Measurements from ENCODE around the gene BRD3OS.

BRD3OS gene

GRCh38 chr9:134024214-134024792, 978 bp upstream of the BRD3OS start:
- peaks cover 0 to 15% (median 14%) of the 10 kb centered on the region in 4 experiments for H3K4me1 ChIP-seq (ENCODE audit: control extremely low read depth in 1 of 4, control insufficient read depth in 4 of 4, insufficient read depth in 4 of 4, low read length in 3 of 4)
- CTCF ChIA-PET, result interaction anchor here (2.5 kb wide), 1 partner anchor 31 kb away, joined by 10 read pairs; no protein-coding TSS in a partner anchor
- DNase-seq, result peak in 1 of 3 donors; percentile 13
- H3K4me3 ChIP-seq (ENCODE audit: control insufficient read depth in 1 of 7, extremely low read depth in 1 of 7, insufficient read depth in 4 of 7, low read depth in 2 of 7, low read length in 6 of 7), result peak overlapping the region in 3 of 7 experiments; percentile 43 to 91 (median 59)
- no peak overlapping the region for H3K27ac ChIP-seq (ENCODE audit: insufficient read depth in 1 of 2, low read depth in 1 of 2, low read length in 2 of 2, poor library complexity in 1 of 2, severe bottlenecking in 2 of 2)
- H3K9me3 ChIP-seq (ENCODE audit: control extremely low read depth in 1 of 5, control insufficient read depth in 4 of 5, insufficient read depth in 2 of 5, low read depth in 1 of 5, low read length in 4 of 5), result no peaks in the 10 kb centered on the region
- no peaks in the 10 kb centered on the region for H3K27me3 ChIP-seq (replicated peaks in 2 of 5; ENCODE audit: control insufficient read depth in 4 of 5, insufficient read depth in 5 of 5, low read length in 4 of 5)
- POLR2A ChIA-PET, result interaction anchor here (0.6 to 1.6 kb wide), 3 partner anchors 36 to 73 kb away, joined by 3 to 4 read pairs (median 4); no protein-coding TSS in a partner anchor
- peaks cover 2 to 15% (median 6%) of the 10 kb centered on the region in 4 experiments for H3K36me3 ChIP-seq (ENCODE audit: control insufficient read depth in 4 of 4, insufficient read depth in 4 of 4, low read length in 3 of 4)
- WGBS (ENCODE audit: insufficient coverage), result 100% methylated on average over 1 of the region's 4 CpGs

GRCh38 chr9:134025606-134026541, 593 bp downstream of the BRD3OS start:
- Histone ChIP-seq H3K4me1 (ENCODE audit: control extremely low read depth in 1 of 4, control insufficient read depth in 4 of 4, insufficient read depth in 4 of 4, low read length in 3 of 4) (peaks cover 0 to 15% (median 14%) of the 10 kb centered on the region in 4 experiments), H3K27me3 (replicated peaks in 2 of 5; ENCODE audit: control insufficient read depth in 4 of 5, insufficient read depth in 5 of 5, low read length in 4 of 5) (no peaks in the 10 kb centered on the region), H3K27ac (ENCODE audit: insufficient read depth in 1 of 2, low read depth in 1 of 2, low read length in 2 of 2, poor library complexity in 1 of 2, severe bottlenecking in 2 of 2) (peak overlapping the region in 1 of 2 experiments; percentile 58), H3K36me3 (ENCODE audit: control insufficient read depth in 4 of 4, insufficient read depth in 4 of 4, low read length in 3 of 4) (peaks cover 2 to 26% (median 15%) of the 10 kb centered on the region in 4 experiments), H3K4me3 (ENCODE audit: control insufficient read depth in 1 of 7, extremely low read depth in 1 of 7, insufficient read depth in 4 of 7, low read depth in 2 of 7, low read length in 6 of 7) (peak overlapping the region; percentile 50 to 91 (median 78)), H3K9me3 (ENCODE audit: control extremely low read depth in 1 of 5, control insufficient read depth in 4 of 5, insufficient read depth in 2 of 5, low read depth in 1 of 5, low read length in 4 of 5) (no peaks in the 10 kb centered on the region)
- 20% methylated on average over 50 of the region's 66 CpGs for WGBS (ENCODE audit: insufficient coverage)
- ChIA-PET CTCF (interaction anchor here (0.7 to 2.5 kb wide), 6 partner anchors 13 to 99 kb away, joined by 3 to 10 read pairs (median 3); no protein-coding TSS in a partner anchor), POLR2A (interaction anchor here (0.6 to 1.6 kb wide), 2 partner anchors 32 to 35 kb away, joined by 3 read pairs; no protein-coding TSS in a partner anchor)
- peak; percentile 56 to 70 (median 64) for DNase-seq

GRCh38 chr9:134026581-134026980, 1.3 kb downstream of the BRD3OS start:
- CTCF ChIA-PET, result interaction anchor here (1.0 to 2.5 kb wide), 5 partner anchors 12 to 98 kb away, joined by 3 to 10 read pairs (median 3); no protein-coding TSS in a partner anchor
- DNase-seq, result no peak

GRCh38 chr9:134026981-134027380, 1.7 kb downstream of the BRD3OS start:
- H3K9me3 ChIP-seq (ENCODE audit: control extremely low read depth in 1 of 5, control insufficient read depth in 4 of 5, insufficient read depth in 2 of 5, low read depth in 1 of 5, low read length in 4 of 5), result no peaks in the 10 kb centered on the region
- no peak overlapping the region for H3K27ac ChIP-seq (ENCODE audit: insufficient read depth in 1 of 2, low read depth in 1 of 2, low read length in 2 of 2, poor library complexity in 1 of 2, severe bottlenecking in 2 of 2)
- H3K27me3 ChIP-seq (replicated peaks in 2 of 5; ENCODE audit: control insufficient read depth in 4 of 5, insufficient read depth in 5 of 5, low read length in 4 of 5), result no peaks in the 10 kb centered on the region
- 97% methylated on average over 7 of the region's 8 CpGs for WGBS (ENCODE audit: insufficient coverage)
- peaks cover 2 to 36% (median 23%) of the 10 kb centered on the region in 4 experiments for H3K36me3 ChIP-seq (ENCODE audit: control insufficient read depth in 4 of 4, insufficient read depth in 4 of 4, low read length in 3 of 4)
- H3K4me1 ChIP-seq (ENCODE audit: control extremely low read depth in 1 of 4, control insufficient read depth in 4 of 4, insufficient read depth in 4 of 4, low read length in 3 of 4), result peaks cover 0 to 15% (median 14%) of the 10 kb centered on the region in 4 experiments
- ChIA-PET CTCF (interaction anchor here (1.1 to 1.7 kb wide), 3 partner anchors 12 to 31 kb away, joined by 3 read pairs; no protein-coding TSS in a partner anchor), POLR2A (no interaction called here)
- DNase-seq, result no peak
- H3K4me3 ChIP-seq (ENCODE audit: control insufficient read depth in 1 of 7, extremely low read depth in 1 of 7, insufficient read depth in 4 of 7, low read depth in 2 of 7, low read length in 6 of 7), result no peak overlapping the region

More at GRCh38 chr9:134026581-134026980, 1.3 kb downstream of the BRD3OS start:
- 97% methylated on average over 12 of the region's 18 CpGs for WGBS (ENCODE audit: insufficient coverage)
- POLR2A ChIA-PET, result no interaction called here
- Histone ChIP-seq H3K4me3 (ENCODE audit: control insufficient read depth in 1 of 7, extremely low read depth in 1 of 7, insufficient read depth in 4 of 7, low read depth in 2 of 7, low read length in 6 of 7) (peak overlapping the region in 3 of 7 experiments; percentile 73 to 91 (median 78)), H3K9me3 (ENCODE audit: control extremely low read depth in 1 of 5, control insufficient read depth in 4 of 5, insufficient read depth in 2 of 5, low read depth in 1 of 5, low read length in 4 of 5) (no peaks in the 10 kb centered on the region), H3K27ac (ENCODE audit: insufficient read depth in 1 of 2, low read depth in 1 of 2, low read length in 2 of 2, poor library complexity in 1 of 2, severe bottlenecking in 2 of 2) (no peak overlapping the region), H3K27me3 (replicated peaks in 2 of 5; ENCODE audit: control insufficient read depth in 4 of 5, insufficient read depth in 5 of 5, low read length in 4 of 5) (no peaks in the 10 kb centered on the region), H3K36me3 (ENCODE audit: control insufficient read depth in 4 of 4, insufficient read depth in 4 of 4, low read length in 3 of 4) (peaks cover 2 to 32% (median 20%) of the 10 kb centered on the region in 4 experiments), H3K4me1 (ENCODE audit: control extremely low read depth in 1 of 4, control insufficient read depth in 4 of 4, insufficient read depth in 4 of 4, low read length in 3 of 4) (peaks cover 0 to 15% (median 14%) of the 10 kb centered on the region in 4 experiments)

- ChIA-PET CTCF (interaction anchor here (0.7 to 1.6 kb wide), 3 partner anchors 18 to 260 kb away, joined by 3 read pairs; no protein-coding TSS in a partner anchor), POLR2A (no interaction called here)
- H3K27ac ChIP-seq (ENCODE audit: insufficient read depth in 1 of 2, low read depth in 1 of 2, low read length in 2 of 2, poor library complexity in 1 of 2, severe bottlenecking in 2 of 2), result no peak overlapping the region
- no peaks in the 10 kb centered on the region for H3K9me3 ChIP-seq (ENCODE audit: control extremely low read depth in 1 of 5, control insufficient read depth in 4 of 5, insufficient read depth in 2 of 5, low read depth in 1 of 5, low read length in 4 of 5)
- 93% methylated on average over 7 of the region's 7 CpGs for WGBS (ENCODE audit: insufficient coverage)
- H3K4me1 ChIP-seq (ENCODE audit: control extremely low read depth in 1 of 4, control insufficient read depth in 4 of 4, insufficient read depth in 4 of 4, low read length in 3 of 4), result peaks cover 0 to 15% (median 14%) of the 10 kb centered on the region in 4 experiments
- H3K27me3 ChIP-seq (replicated peaks in 2 of 5; ENCODE audit: control insufficient read depth in 4 of 5, insufficient read depth in 5 of 5, low read length in 4 of 5), result no peaks in the 10 kb centered on the region
- H3K4me3 ChIP-seq (ENCODE audit: control insufficient read depth in 1 of 7, extremely low read depth in 1 of 7, insufficient read depth in 4 of 7, low read depth in 2 of 7, low read length in 6 of 7), result no peak overlapping the region
- DNase-seq, result no peak
- peaks cover 2 to 40% (median 23%) of the 10 kb centered on the region in 4 experiments for H3K36me3 ChIP-seq (ENCODE audit: control insufficient read depth in 4 of 4, insufficient read depth in 4 of 4, low read length in 3 of 4)
Measured at GRCh38 chr9:134027561-134027960, 2.3 kb downstream of the BRD3OS start.

- ChIA-PET CTCF (interaction anchor here (0.7 kb wide), 1 partner anchor 260 kb away, joined by 3 read pairs; no protein-coding TSS in a partner anchor), POLR2A (interaction anchor here (0.5 kb wide), 1 partner anchor 36 kb away, joined by 3 read pairs; no protein-coding TSS in a partner anchor)
- WGBS (ENCODE audit: insufficient coverage), result 98% methylated on average over 8 of the region's 9 CpGs
- Histone ChIP-seq H3K4me1 (ENCODE audit: control extremely low read depth in 1 of 4, control insufficient read depth in 4 of 4, insufficient read depth in 4 of 4, low read length in 3 of 4) (peaks cover 0 to 15% (median 14%) of the 10 kb centered on the region in 4 experiments), H3K4me3 (ENCODE audit: control insufficient read depth in 1 of 7, extremely low read depth in 1 of 7, insufficient read depth in 4 of 7, low read depth in 2 of 7, low read length in 6 of 7) (no peak overlapping the region), H3K27ac (ENCODE audit: insufficient read depth in 1 of 2, low read depth in 1 of 2, low read length in 2 of 2, poor library complexity in 1 of 2, severe bottlenecking in 2 of 2) (no peak overlapping the region), H3K27me3 (replicated peaks in 2 of 5; ENCODE audit: control insufficient read depth in 4 of 5, insufficient read depth in 5 of 5, low read length in 4 of 5) (no peaks in the 10 kb centered on the region), H3K9me3 (ENCODE audit: control extremely low read depth in 1 of 5, control insufficient read depth in 4 of 5, insufficient read depth in 2 of 5, low read depth in 1 of 5, low read length in 4 of 5) (no peaks in the 10 kb centered on the region), H3K36me3 (ENCODE audit: control insufficient read depth in 4 of 4, insufficient read depth in 4 of 4, low read length in 3 of 4) (peaks cover 2 to 45% (median 28%) of the 10 kb centered on the region in 4 experiments)
- no peak for DNase-seq
Measured at GRCh38 chr9:134028076-134028475, 2.8 kb downstream of the BRD3OS start.
